ENCODE measurements around the gene PPP1R16B. TPM values are rescaled to one million over a fixed set of nuclear protein-coding genes. Genes with fewer than 3 reads are reported as not detected.

The PPP1R16B gene
- total RNA-seq, 1 donor from 2014 or later, result 5.3 TPM

GRCh38 chr20:38907918-38908677, 102.6 kb downstream of the PPP1R16B start:
- TF ChIP-seq CTCF (IDR thresholded peaks at IDR 0.05; ENCODE audit: partially characterized antibody, unreplicated experiment), result no peak
- H3K4me3 Mint-ChIP-seq (ENCODE audit: unreplicated experiment), result no peak overlapping the region

GRCh38 chr20:38915355-38915754, 109.9 kb downstream of the PPP1R16B start:
- peaks cover 4% of the 10 kb centered on the region for H3K9me3 Mint-ChIP-seq (ENCODE audit: unreplicated experiment)
- no peaks in the 10 kb centered on the region for H3K27me3 Mint-ChIP-seq (ENCODE audit: unreplicated experiment)
- no peak overlapping the region for H3K27ac Mint-ChIP-seq (ENCODE audit: unreplicated experiment)
- no peak for TF ChIP-seq CTCF (IDR thresholded peaks at IDR 0.05; ENCODE audit: partially characterized antibody, unreplicated experiment)
- no peaks in the 10 kb centered on the region for H3K36me3 Mint-ChIP-seq (ENCODE audit: unreplicated experiment)
- no peak overlapping the region for H3K4me3 Mint-ChIP-seq (ENCODE audit: unreplicated experiment)
- no peak for DNase-seq
- H3K4me1 Mint-ChIP-seq (ENCODE audit: low read depth, unreplicated experiment), result no peaks in the 10 kb centered on the region

More at GRCh38 chr20:38907918-38908677, 102.6 kb downstream of the PPP1R16B start:
- H3K27me3 Mint-ChIP-seq (ENCODE audit: unreplicated experiment), result peaks cover 3% of the 10 kb centered on the region
- no peak for DNase-seq
- peaks cover 11% of the 10 kb centered on the region for H3K36me3 Mint-ChIP-seq (ENCODE audit: unreplicated experiment)
- H3K4me1 Mint-ChIP-seq (ENCODE audit: low read depth, unreplicated experiment), result no peaks in the 10 kb centered on the region
- no peak overlapping the region for H3K27ac Mint-ChIP-seq (ENCODE audit: unreplicated experiment)
- H3K9me3 Mint-ChIP-seq (ENCODE audit: unreplicated experiment), result peaks cover 6% of the 10 kb centered on the region

- H3K4me3 Mint-ChIP-seq (ENCODE audit: unreplicated experiment), result no peak overlapping the region
These were observed 112.2 kb downstream of the PPP1R16B start for GRCh38 chr20:38917657-38918056.

GRCh38 chr20:38918172-38918571, 112.7 kb downstream of the PPP1R16B start:
- Mint-ChIP-seq H3K27ac (ENCODE audit: unreplicated experiment) (no peak overlapping the region), H3K4me3 (ENCODE audit: unreplicated experiment) (no peak overlapping the region), H3K27me3 (ENCODE audit: unreplicated experiment) (peaks cover 4% of the 10 kb centered on the region), H3K36me3 (ENCODE audit: unreplicated experiment) (no peaks in the 10 kb centered on the region), H3K4me1 (ENCODE audit: low read depth, unreplicated experiment) (no peaks in the 10 kb centered on the region), H3K9me3 (ENCODE audit: unreplicated experiment) (peaks cover 5% of the 10 kb centered on the region)
- TF ChIP-seq CTCF (IDR thresholded peaks at IDR 0.05; ENCODE audit: partially characterized antibody, unreplicated experiment), result no peak
- no peak for DNase-seq

More at GRCh38 chr20:38917657-38918056, 112.2 kb downstream of the PPP1R16B start:
- no peak for DNase-seq
- peaks cover 4% of the 10 kb centered on the region for H3K27me3 Mint-ChIP-seq (ENCODE audit: unreplicated experiment)
- no peaks in the 10 kb centered on the region for H3K36me3 Mint-ChIP-seq (ENCODE audit: unreplicated experiment)
- no peak overlapping the region for H3K27ac Mint-ChIP-seq (ENCODE audit: unreplicated experiment)
- no peaks in the 10 kb centered on the region for H3K4me1 Mint-ChIP-seq (ENCODE audit: low read depth, unreplicated experiment)
- H3K9me3 Mint-ChIP-seq (ENCODE audit: unreplicated experiment), result peaks cover 5% of the 10 kb centered on the region
- TF ChIP-seq CTCF (IDR thresholded peaks at IDR 0.05; ENCODE audit: partially characterized antibody, unreplicated experiment), result no peak

- no peaks in the 10 kb centered on the region for H3K4me1 Mint-ChIP-seq (ENCODE audit: low read depth, unreplicated experiment)
- H3K36me3 Mint-ChIP-seq (ENCODE audit: unreplicated experiment), result no peaks in the 10 kb centered on the region
- no peak overlapping the region for H3K4me3 Mint-ChIP-seq (ENCODE audit: unreplicated experiment)
- no peak for TF ChIP-seq CTCF (IDR thresholded peaks at IDR 0.05; ENCODE audit: partially characterized antibody, unreplicated experiment)
- DNase-seq, result no peak
- peaks cover 8% of the 10 kb centered on the region for H3K27me3 Mint-ChIP-seq (ENCODE audit: unreplicated experiment)
- no peak overlapping the region for H3K27ac Mint-ChIP-seq (ENCODE audit: unreplicated experiment)
- peaks cover 4% of the 10 kb centered on the region for H3K9me3 Mint-ChIP-seq (ENCODE audit: unreplicated experiment)
These were observed 114.2 kb downstream of the PPP1R16B start for GRCh38 chr20:38919683-38920082.
